Stomach (tissue), 9 donors: Measurements from ENCODE around the gene ERICH2. TPM values are rescaled to one million over a fixed set of nuclear protein-coding genes. Genes with fewer than 3 reads are reported as not detected.
A peak's percentile ranks its signal among the peaks of the same experiment; 100 is the strongest.
"Not testable (repeated sequence)": the region's sequence is repeated elsewhere in the genome, so short reads cannot be mapped to it uniquely, and the experiment has no call there.

ENCODE experiments used
- DNase-seq, 2 donors: peaks; one replicate each; pipeline versions ENCODE4 v3.0.0 to v3.0.0-alpha.2; 2013 to 2019
- H3K27ac ChIP-seq, 5 donors: fragments of 200-600 bp in 4 of 5; sonication (generic) in 4 of 5; one replicate each; pipeline ENCODE4 v1.5.1; 2013 to 2019; ENCODE audit warnings: mild to moderate bottlenecking in 1 of 5, moderate library complexity in 1 of 5
- H3K27me3 ChIP-seq, 3 donors: fragments of 200-600 bp; sonication (generic); one replicate each; pipeline ENCODE4 v1.5.1; 2017 to 2019; ENCODE audit warnings: mixed run types in 1 of 3
- H3K36me3 ChIP-seq, 4 donors: fragments of 200-600 bp; sonication (generic); 1 replicate in 3 of 4; 2 replicates in 1 of 4; pipeline ENCODE4 v1.5.1; 2016 to 2019
- H3K4me1 ChIP-seq, 4 donors: fragments of 200-600 bp; sonication (generic); one replicate each; pipeline ENCODE4 v1.5.1; 2016 to 2019
- H3K4me3 ChIP-seq, 4 donors: fragments of 200-600 bp; sonication (generic) in 3 of 4; one replicate each; pipeline ENCODE4 v1.5.1; 2016 to 2019; ENCODE audit warnings: mild to moderate bottlenecking in 1 of 4
- H3K9me3 ChIP-seq, 4 donors: fragments of 200-600 bp; sonication (generic); one replicate each; pipeline ENCODE4 v1.5.1; 2016 to 2019
- EP300 ChIP-seq: sonication (generic); formaldehyde crosslinking; IDR thresholded peaks from one replicate; pipeline ENCODE4 v1.6.1; 2017; ENCODE audit warnings: antibody characterized with exemption
- POLR2A ChIP-seq, 4 donors: fragments of 450-650 bp; IDR thresholded peaks; one replicate each; pipeline ENCODE4 v1.6.1; 2016; ENCODE audit warnings: antibody characterized with exemption in 4 of 4, control low read depth in 2 of 4, mild to moderate bottlenecking in 1 of 4, moderate library complexity in 1 of 4
- POLR2AphosphoS5 ChIP-seq, 3 donors: sonication (generic); formaldehyde crosslinking; IDR thresholded peaks; one replicate each; pipeline ENCODE4 v1.6.1; 2016; ENCODE audit warnings: antibody characterized with exemption in 3 of 3
- WGBS, 5 donors: extraction: QIAGEN DNeasy Blood & Tissue Kit in 3 of 5; methylation state at CpG; one replicate each; pipeline versions ENCODE4 v1.1.5 to v1.1.7; 2013 to 2018; 5-methylcytosine and 5-hydroxymethylcytosine counted together
- intact Hi-C: fragments of 100-400 bp; cut with DNase I; formaldehyde crosslinking; loops from one replicate; pipeline ENCODE4 v1.15.1; 2023; ENCODE audit warnings: low total_unique reads
- polyA plus RNA-seq, 3 donors: library from polyadenylated mRNA; stranded (reverse); fragments of 200-250 nt; gene quantifications; one replicate each; pipeline ENCODE4 v1.2.3, GENCODE V29; 2013
- total RNA-seq, 5 donors: library from RNA; depleted of rRNA; stranded (reverse); fragments of >200 nt; gene quantifications; one replicate each; pipeline versions ENCODE4 v1.1.0 to v1.2.3, GENCODE V29; 2014 to 2016
- TF ChIP-seq, protein P1 (sequence below), 7 experiments: fragments of 450-650 bp in 4 of 7; fragments of 200-600 bp in 3 of 7; sonication (generic) in 3 of 7; IDR thresholded peaks; one replicate each; pipeline ENCODE4 v1.5.1; 2016 to 2019; ENCODE audit warnings: antibody characterized with exemption in 7 of 7, control low read depth in 2 of 7, mild to moderate bottlenecking in 1 of 7
- donor health status: healthy with polysubstance abuse.
- donor health status: Bipolar disorder and iron deficiency.
- donor health status: healthy.

ERICH2 gene
- total and polyA plus RNA-seq, 8 donors = 1.5 to 6.8 (median 6.1) TPM; not detected in 5

DNA sequence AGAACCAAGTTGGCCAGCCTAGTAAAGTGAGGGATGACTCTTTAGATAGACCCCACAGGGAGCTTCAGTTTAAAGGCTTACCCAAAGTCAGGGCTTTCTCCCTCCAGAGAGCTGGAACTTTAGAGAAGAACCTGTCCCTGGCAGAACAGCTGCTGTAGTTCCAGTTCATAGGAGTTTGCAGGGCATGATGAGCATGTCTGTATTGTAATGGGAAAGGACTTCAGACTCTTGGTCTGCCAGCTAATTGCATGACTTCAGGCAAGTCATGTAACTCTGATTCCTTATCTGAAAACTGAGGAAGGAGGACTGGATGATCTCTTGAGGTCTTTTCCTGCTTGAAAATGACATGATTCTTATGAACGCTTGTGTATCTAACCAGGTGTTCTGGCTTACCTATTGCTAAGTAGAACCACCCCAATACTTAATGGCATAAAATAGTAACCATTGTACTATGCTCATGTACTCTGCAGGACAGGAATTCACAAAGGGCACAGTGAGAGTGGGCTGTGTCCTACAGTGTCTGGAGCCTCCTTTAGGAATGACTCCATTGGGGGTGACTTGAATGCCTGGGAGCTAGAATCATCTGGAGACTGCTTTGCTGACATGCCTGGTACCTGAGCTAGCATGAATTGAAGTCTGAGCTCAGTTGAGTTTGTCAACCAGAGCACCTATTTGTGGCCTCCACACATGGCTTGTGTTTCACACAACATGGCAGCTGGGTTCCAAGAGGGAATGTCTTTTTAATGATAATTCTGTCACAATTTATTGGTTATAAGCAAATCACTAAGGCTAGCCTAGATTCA is 36.2 kb upstream of the ERICH2 start:
- H3K36me3 ChIP-seq = no peaks in the 10 kb centered on the region
- DNase-seq = no peak
- intact Hi-C loops = no loop called here

DNA sequence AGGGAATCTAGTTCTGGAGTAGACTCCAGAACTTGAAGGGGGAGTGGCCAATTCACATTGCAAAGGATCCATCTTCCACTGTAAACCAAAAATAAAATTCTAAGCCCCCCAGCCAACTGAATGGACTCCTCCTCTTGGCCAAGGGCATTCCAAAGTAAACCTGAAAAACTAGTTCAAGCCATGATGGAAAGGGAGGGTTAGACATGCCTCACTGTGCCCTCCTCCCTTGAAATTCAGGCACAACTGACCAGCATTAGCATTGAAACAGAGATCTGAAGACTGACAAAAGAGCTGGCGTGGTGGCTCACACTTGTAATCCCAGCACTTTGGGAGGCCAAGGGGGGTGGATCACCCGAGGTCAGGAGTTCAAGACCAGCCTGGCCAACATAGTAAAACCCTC is 35.6 kb upstream of the ERICH2 start:
- H3K9me3 ChIP-seq, intact Hi-C loops, DNase-seq, H3K27ac ChIP-seq, H3K36me3 ChIP-seq, H3K4me3 ChIP-seq, H3K27me3 ChIP-seq: not testable (repeated sequence)
- 71 to 92% (median 80%) methylated on average over 2 of the region's 2 CpGs for WGBS, 5 donors
- peaks cover 0 to 15% (median 11%) of the 10 kb centered on the region in 4 donors for H3K4me1 ChIP-seq

More for the DNA sequence above, 36.2 kb upstream of the ERICH2 start:
- Histone ChIP-seq H3K4me3 (no peak overlapping the region), H3K4me1 (peaks cover 0 to 9% (median 8%) of the 10 kb centered on the region in 4 donors), H3K27me3 (no peaks in the 10 kb centered on the region), H3K9me3 (peaks cover 0 to 5% (median 2%) of the 10 kb centered on the region in 4 donors), H3K27ac (no peak overlapping the region)
- no peak for TF ChIP-seq POLR2AphosphoS5 (IDR thresholded peaks at IDR 0.05)
- no peak for TF ChIP-seq POLR2A (IDR thresholded peaks at IDR 0.05)
- no peak for TF ChIP-seq EP300
- TF ChIP-seq, protein P1, sequence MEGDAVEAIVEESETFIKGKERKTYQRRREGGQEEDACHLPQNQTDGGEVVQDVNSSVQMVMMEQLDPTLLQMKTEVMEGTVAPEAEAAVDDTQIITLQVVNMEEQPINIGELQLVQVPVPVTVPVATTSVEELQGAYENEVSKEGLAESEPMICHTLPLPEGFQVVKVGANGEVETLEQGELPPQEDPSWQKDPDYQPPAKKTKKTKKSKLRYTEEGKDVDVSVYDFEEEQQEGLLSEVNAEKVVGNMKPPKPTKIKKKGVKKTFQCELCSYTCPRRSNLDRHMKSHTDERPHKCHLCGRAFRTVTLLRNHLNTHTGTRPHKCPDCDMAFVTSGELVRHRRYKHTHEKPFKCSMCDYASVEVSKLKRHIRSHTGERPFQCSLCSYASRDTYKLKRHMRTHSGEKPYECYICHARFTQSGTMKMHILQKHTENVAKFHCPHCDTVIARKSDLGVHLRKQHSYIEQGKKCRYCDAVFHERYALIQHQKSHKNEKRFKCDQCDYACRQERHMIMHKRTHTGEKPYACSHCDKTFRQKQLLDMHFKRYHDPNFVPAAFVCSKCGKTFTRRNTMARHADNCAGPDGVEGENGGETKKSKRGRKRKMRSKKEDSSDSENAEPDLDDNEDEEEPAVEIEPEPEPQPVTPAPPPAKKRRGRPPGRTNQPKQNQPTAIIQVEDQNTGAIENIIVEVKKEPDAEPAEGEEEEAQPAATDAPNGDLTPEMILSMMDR (IDR thresholded peaks at IDR 0.05) = no peak
- WGBS, 5 donors = 0 to 48% (median 6%) methylated on average over 1 of the region's 1 CpG

DNA sequence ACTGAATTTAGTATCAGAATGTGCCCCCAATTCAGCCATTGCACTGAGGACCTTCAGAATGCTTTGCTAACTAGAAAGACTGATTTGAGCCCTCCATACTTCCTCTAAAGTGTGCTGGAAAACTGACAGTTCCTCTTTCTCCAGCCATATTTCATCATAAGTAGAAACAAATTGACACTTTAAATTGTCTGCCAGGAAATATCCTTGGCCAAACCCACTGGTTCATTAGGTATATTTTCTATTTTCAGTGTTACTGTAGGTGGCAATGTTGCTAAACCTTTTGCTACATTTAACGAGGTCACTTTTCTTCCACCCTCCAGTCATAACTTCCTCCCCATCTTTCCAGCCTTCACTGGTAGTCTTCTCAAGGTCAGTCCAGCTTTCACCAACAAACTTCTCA is 33.5 kb upstream of the ERICH2 start:
- 15 to 32% (median 31%) methylated on average over 1 of the region's 1 CpG for WGBS, 5 donors
- H3K9me3 ChIP-seq = peaks cover 0 to 5% (median 2%) of the 10 kb centered on the region in 4 donors

DNA sequence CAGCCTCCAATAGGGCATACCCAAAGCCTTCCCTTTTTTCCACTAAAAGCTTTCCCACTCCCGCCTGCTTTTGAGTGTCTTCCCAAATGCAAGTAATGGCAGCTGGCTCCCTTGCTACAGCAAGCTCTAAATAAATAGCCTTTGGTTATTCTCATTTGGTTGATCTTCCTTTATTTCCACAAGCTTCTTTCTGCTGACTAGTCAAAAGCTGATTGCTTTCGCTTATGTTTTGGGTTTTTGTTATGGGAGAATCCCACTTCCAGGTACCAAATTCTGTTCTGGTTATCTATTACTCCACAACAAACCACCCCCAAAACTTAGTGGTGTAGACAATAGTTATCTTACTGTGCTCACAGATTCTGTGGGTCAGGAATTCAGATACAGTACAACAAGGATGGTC is 32.8 kb upstream of the ERICH2 start:
- Histone ChIP-seq H3K36me3 (no peaks in the 10 kb centered on the region), H3K27me3 (no peaks in the 10 kb centered on the region), H3K4me3 (no peak overlapping the region), H3K27ac (peak overlapping the region in 4 of 5 donors; percentile 20 to 68 (median 54)), H3K4me1 (peaks cover 0 to 18% (median 11%) of the 10 kb centered on the region in 4 donors), H3K9me3 (peaks cover 0 to 5% (median 2%) of the 10 kb centered on the region in 4 donors)
- no peak for DNase-seq
- WGBS, 5 donors = 95 to 100% (median 97%) methylated on average over 2 of the region's 2 CpGs
- TF ChIP-seq POLR2A (IDR thresholded peaks at IDR 0.05) (no peak), EP300 (no peak), POLR2AphosphoS5 (IDR thresholded peaks at IDR 0.05) (no peak)
- TF ChIP-seq, protein P1 (IDR thresholded peaks at IDR 0.05) = no peak
- intact Hi-C loops = no loop called here

More for the DNA sequence above, 33.5 kb upstream of the ERICH2 start:
- Histone ChIP-seq H3K4me3 (no peak overlapping the region), H3K4me1 (peaks cover 0 to 18% (median 11%) of the 10 kb centered on the region in 4 donors), H3K27me3 (no peaks in the 10 kb centered on the region), H3K27ac (no peak overlapping the region), H3K36me3 (no peaks in the 10 kb centered on the region)
- intact Hi-C loops = no loop called here
- no peak for DNase-seq
- TF ChIP-seq POLR2A (IDR thresholded peaks at IDR 0.05) = no peak
- TF ChIP-seq, protein P1 (IDR thresholded peaks at IDR 0.05) = peak in 1 of 7 experiments; percentile 24

DNA sequence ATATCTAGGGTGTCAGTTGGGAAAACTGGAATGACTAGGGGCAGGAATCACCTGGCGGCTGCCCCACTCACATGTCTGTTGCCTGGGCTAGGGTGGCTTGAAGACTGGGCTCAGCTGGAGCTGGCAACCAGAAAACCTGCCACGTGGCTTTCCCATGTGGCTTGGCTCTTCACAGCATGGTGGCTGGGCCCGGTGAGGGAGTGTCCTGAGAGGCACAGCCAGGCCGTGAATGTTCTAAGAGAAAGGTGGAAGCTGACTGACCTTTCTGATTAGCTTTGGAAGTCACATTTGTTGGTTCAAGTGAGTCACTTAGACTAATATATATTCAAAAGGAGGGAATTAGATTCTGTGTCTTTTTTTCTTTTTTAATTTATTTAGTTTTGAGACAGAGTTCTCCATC is 32.4 kb upstream of the ERICH2 start:
- peak in 1 of 3 donors; percentile 74 for TF ChIP-seq POLR2AphosphoS5 (IDR thresholded peaks at IDR 0.05)
- TF ChIP-seq, protein P1 (IDR thresholded peaks at IDR 0.05) = no peak
- peak; percentile 58 to 83 for DNase-seq
- Histone ChIP-seq H3K36me3 (no peaks in the 10 kb centered on the region), H3K9me3 (peaks cover 0 to 5% (median 2%) of the 10 kb centered on the region in 4 donors), H3K4me1 (peaks cover 0 to 18% (median 11%) of the 10 kb centered on the region in 4 donors), H3K27ac (peak overlapping the region; percentile 18 to 68 (median 55)), H3K4me3 (no peak overlapping the region), H3K27me3 (no peaks in the 10 kb centered on the region)
- 40 to 80% (median 47%) methylated on average over 4 of the region's 4 CpGs for WGBS, 5 donors
- intact Hi-C loops = no loop called here
